LNCaP clone FGC (cell line): ENCODE results near the gene SOX14.

ENCODE experiments used
- DNase-seq: peaks from one replicate; pipeline ENCODE4 v3.0.0-alpha.2; 2011; ENCODE audit warnings: low read depth
- H3K4me3 ChIP-seq: 2 replicates; pipeline ENCODE4 v1.5.1; 2011; ENCODE audit warnings: mild to moderate bottlenecking, low read depth, low read length, control low read depth
- TF ChIP-seq, protein P1 (sequence below): IDR thresholded peaks from 2 replicates; pipeline ENCODE4 v1.5.1; 2012; ENCODE audit warnings: mild to moderate bottlenecking; ENCODE audit not compliant: control insufficient read depth, insufficient read depth; ENCODE audit errors: extremely low read depth

SOX14 gene

DNA sequence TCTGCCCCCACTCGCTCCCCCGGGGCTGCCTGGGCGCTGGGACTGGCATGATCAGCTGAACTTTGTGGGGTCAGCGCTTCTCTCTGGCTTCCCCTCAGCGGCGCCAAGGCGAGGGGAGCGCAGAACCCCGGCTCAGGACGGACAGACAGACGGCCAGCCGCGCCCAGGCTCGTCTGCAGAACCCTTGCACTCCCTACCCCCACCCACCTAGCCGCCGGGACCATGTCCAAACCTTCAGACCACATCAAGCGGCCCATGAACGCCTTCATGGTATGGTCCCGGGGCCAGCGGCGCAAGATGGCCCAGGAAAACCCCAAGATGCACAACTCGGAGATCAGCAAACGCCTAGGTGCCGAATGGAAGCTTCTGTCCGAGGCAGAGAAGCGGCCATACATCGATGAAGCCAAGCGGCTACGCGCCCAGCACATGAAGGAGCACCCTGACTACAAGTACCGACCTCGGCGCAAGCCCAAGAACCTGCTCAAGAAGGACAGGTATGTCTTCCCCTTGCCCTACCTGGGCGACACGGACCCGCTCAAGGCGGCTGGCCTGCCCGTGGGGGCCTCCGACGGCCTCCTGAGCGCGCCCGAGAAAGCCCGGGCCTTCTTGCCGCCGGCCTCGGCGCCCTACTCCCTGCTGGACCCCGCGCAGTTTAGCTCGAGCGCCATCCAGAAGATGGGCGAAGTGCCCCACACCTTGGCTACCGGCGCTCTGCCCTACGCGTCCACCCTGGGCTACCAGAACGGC, 621 bp downstream of the SOX14 start:
- DNase-seq: no peak
- no peak overlapping the region for H3K4me3 ChIP-seq
- TF ChIP-seq, protein P1, sequence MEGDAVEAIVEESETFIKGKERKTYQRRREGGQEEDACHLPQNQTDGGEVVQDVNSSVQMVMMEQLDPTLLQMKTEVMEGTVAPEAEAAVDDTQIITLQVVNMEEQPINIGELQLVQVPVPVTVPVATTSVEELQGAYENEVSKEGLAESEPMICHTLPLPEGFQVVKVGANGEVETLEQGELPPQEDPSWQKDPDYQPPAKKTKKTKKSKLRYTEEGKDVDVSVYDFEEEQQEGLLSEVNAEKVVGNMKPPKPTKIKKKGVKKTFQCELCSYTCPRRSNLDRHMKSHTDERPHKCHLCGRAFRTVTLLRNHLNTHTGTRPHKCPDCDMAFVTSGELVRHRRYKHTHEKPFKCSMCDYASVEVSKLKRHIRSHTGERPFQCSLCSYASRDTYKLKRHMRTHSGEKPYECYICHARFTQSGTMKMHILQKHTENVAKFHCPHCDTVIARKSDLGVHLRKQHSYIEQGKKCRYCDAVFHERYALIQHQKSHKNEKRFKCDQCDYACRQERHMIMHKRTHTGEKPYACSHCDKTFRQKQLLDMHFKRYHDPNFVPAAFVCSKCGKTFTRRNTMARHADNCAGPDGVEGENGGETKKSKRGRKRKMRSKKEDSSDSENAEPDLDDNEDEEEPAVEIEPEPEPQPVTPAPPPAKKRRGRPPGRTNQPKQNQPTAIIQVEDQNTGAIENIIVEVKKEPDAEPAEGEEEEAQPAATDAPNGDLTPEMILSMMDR: no peak

DNA sequence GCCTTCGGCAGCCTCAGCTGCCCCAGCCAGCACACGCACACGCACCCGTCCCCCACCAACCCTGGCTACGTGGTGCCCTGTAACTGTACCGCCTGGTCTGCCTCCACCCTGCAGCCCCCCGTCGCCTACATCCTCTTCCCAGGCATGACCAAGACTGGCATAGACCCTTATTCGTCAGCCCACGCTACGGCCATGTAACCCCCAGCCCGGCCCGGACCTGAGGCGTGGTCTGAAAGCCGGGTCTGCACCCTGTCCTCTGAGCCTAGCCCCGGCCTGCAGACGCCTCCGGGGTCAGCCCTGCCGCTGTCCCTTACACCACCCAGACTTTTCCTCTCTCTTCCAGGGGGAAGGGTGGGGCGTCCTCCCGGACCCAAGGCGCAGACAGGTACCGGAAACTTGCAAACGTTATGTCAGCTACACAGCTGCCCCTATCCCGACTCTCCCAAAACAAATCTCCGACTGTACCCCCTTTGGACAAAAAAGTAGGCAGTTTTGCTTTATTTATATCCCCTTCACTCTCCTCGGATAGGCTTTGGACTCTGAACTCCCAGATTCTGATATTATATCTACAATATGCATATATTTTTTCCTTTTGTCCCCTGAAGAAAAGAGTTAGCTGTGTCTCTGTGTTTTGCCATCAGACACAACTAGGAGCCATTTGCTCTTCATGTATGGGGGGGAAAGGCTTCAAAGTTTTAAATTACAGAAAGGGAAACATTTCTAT, 1.4 kb downstream of the SOX14 start:
- no peak overlapping the region for H3K4me3 ChIP-seq
- TF ChIP-seq, protein P1: no peak
- no peak for DNase-seq

DNA sequence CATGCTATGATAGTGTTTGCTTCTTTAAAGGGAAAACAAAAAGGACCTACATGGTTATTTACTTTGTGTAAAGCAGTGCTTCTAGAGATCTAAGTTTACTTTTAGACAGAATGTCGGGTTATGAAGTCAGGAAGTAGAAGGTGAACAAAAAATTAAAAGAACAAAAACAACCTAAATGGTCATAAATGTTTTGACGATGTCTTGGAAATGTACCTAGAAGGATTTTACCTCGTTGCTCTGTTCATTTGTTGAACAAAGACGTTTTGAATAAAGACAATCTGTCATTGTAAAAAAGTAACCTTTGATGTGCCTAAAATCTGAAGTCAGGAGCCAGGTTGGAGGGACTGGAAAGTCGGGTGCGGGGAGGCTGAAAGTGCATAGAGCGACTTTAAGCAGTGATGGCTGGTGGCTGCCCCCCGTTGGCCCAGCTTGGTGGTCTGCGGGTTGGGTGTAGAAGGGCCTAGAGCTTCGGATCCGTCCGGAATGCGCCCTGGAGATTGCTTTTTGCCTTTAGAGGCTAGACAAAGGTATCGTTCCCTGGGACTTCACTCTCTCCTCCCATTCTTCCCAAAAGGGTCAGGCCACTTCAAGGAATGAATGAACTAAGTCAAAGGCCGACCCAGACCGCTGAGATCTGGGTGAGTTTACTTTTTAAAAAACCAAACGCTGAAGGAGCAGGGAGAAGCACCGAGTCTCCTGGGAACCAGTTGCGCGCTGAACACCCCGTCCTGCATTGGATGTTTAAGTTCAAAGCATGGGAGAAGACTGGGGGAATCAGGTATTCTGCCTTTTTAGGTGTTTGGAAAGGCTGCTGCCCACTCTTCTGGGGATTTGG, 2.1 kb downstream of the SOX14 start:
- DNase-seq: no peak
- no peak overlapping the region for H3K4me3 ChIP-seq
- TF ChIP-seq, protein P1: no peak

DNA sequence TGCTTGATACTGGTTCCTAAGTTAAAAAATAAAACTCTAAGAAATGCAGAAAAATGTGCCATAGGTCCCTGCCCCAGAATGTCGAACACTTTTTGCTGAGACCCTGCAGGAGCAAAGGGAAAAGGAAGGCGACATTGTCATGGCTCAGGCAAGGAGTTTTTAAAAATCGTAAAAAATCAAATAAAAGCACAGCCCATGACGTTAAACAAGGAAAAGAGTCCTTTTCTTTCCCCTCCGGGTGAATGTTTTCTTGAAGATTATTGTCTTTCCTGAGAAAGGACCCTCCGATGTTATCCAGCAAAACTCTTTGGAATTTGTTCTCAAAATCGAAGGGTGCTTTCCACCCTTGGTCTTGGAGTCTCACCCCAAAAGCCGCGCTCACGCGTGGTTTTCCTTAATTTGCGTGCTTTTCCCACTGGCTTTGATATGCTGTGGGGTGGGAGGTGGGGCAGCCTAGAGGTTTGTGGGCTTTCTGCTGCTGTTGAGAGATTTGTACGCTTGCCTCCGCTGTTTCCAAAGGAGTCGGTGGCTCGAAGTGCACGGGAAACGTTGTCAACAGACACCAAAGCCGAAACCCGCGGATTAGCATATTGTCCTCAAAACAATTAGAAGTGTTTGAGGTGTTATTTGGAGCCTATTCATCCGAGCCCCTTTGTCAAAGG, 2.9 kb downstream of the SOX14 start:
- no peak overlapping the region for H3K4me3 ChIP-seq
- DNase-seq: no peak
- TF ChIP-seq, protein P1: no peak

DNA sequence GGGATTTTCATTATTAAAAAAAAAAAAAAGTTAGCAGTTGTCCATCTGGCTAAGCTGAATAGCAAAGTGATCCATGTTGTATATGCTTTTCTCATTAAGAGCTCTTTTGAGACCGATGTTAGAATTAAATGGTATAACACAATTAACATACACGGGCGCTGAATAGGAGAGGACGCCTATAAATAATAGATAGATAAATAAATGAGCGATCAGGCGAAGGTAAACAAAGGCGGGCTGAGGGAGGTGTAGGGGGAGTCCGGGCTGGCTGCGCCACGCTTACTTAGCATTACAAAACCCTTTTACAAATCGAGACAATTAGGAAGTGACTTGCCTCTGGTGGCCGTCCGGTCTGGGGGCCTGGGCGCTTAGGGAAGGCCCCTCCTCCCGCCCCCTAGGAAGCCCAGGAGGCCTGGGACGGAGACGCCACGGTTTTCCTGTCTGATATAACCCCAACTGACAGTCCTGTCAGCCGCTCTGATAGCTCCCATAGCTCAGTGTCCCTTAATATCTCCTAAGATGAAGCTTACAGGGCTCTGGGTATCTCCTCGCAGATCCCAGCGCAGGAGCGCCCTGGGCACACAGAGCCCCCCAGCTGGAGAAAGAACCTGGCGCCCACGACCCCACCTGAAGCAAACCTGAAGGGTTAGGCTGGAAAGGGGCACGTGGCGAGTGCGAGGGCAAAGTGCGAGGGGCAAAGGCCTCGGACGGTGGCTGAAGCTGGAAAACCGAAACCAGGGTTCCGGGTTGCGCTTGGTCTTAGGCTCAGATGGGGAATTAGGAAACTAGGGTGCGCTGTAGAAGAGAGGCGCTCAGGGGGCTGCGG, 3.6 kb downstream of the SOX14 start:
- no peak for DNase-seq
- TF ChIP-seq, protein P1: no peak
- no peak overlapping the region for H3K4me3 ChIP-seq
